22Rv1 (cell line): ENCODE measurements around the gene KCNH1.

Experiments used
- H3K27ac ChIP-seq: fragments of 450-650 bp; 2 replicates; pipeline ENCODE4 v1.5.1; 2017
- CTCF ChIP-seq: fragments of 450-650 bp; IDR thresholded peaks from 2 replicates; pipeline ENCODE4 v1.5.1; 2017; ENCODE audit warnings: mild to moderate bottlenecking
- ZFX ChIP-seq: fragments of 450-650 bp; IDR thresholded peaks from 2 replicates; pipeline ENCODE4 v1.6.1; 2017; ENCODE audit warnings: antibody characterized with exemption, borderline replicate concordance

KCNH1 gene

GRCh38 chr1:210908791-210909190 lies 225.2 kb downstream of the KCNH1 start:
- no peak overlapping the region for H3K27ac ChIP-seq
- TF ChIP-seq CTCF (no peak), ZFX (no peak)

GRCh38 chr1:210908257-210908656 lies 225.7 kb downstream of the KCNH1 start:
- TF ChIP-seq CTCF: no peak
- TF ChIP-seq ZFX: no peak
- H3K27ac ChIP-seq: no peak overlapping the region

GRCh38 chr1:210907251-210907805 lies 226.6 kb downstream of the KCNH1 start:
- H3K27ac ChIP-seq: no peak overlapping the region
- TF ChIP-seq ZFX (no peak), CTCF (no peak)

- TF ChIP-seq ZFX (no peak), CTCF (no peak)
- no peak overlapping the region for H3K27ac ChIP-seq
Measured at GRCh38 chr1:210905944-210906453, 227.9 kb downstream of the KCNH1 start.

GRCh38 chr1:210905365-210905904 lies 228.5 kb downstream of the KCNH1 start:
- TF ChIP-seq ZFX: no peak
- no peak for TF ChIP-seq CTCF
- H3K27ac ChIP-seq: no peak overlapping the region

GRCh38 chr1:210901981-210902770 lies 231.8 kb downstream of the KCNH1 start:
- H3K27ac ChIP-seq: no peak overlapping the region
- TF ChIP-seq ZFX: no peak
- no peak for TF ChIP-seq CTCF

GRCh38 chr1:210900820-210901219 lies 233.1 kb downstream of the KCNH1 start:
- H3K27ac ChIP-seq: no peak overlapping the region
- TF ChIP-seq CTCF: no peak
- no peak for TF ChIP-seq ZFX
